Measurements from ENCODE around the gene DEXI.
"Not testable (repeated sequence)": the region's sequence is repeated elsewhere in the genome, so short reads cannot be mapped to it uniquely, and the experiment has no call there.

DEXI gene

DNA sequence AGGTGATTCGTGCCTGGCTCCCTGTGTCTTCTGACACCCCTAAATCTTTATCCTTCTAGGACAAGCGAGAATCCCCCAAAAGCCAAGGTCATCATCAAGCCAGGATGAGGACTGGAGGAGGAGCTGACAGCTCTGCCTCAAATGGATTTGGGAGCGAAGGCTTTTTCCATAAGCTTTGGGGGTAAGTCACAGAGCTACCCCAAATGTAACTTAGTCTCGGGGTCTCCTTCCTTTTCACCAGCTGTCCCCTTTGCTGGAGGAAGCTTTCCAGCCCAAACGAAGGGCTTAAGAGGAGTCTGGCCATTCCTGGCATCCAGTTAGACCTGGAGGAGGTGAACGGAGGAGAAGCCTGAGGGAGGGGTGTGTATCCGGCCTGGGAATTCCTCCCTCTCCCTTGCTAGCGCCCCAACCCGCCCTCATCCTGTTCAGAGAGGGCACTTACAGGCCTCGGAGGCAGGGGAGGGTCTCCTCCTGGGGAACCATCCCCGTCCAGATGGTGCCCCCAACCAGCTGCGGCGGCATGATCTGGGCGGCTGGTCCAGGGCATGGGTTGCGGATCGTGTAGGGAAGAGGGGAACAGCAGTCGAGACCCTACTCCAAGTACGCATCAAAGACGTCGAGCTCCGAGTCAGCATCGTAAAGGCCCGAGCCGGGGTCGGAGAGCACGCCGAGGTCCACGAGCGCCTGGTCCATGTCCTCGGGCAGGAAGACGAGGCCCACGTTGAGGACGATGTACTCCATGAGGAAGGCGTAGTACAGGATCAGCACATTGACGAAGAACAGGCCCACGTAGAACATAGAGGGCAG, 938 bp downstream of the DEXI start:
- DNase-seq (ENCODE audit: low spot score) = no peak

DNA sequence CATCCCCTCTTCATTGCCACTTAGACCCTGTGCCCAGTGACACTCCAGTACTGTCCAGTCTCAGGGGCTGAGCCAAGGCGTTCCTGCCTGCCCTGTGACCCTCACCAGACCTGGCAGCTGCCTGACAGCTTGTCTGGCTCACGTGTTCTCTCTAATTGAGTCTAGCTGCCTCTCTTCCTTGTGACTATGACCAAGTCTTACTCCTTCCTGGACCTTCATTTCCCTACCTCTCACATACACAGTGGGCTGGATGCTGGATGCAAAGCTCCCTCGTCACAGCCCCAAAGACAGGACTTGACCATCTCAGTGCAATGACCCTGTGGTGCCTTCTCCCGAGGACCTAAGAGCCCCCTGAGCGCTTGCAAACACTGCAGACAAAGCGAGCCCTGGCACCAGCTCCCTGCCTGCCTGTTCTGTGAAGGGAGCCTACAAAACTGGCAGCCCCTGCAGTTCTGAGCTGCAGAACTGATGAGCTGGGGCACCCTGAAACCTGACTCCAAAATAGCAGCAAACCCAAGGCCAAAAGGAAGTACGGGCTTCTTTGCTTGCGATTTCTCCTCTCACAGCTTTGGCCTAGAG, 1.7 kb downstream of the DEXI start:
- DNase-seq (ENCODE audit: low spot score) = no peak

DNA sequence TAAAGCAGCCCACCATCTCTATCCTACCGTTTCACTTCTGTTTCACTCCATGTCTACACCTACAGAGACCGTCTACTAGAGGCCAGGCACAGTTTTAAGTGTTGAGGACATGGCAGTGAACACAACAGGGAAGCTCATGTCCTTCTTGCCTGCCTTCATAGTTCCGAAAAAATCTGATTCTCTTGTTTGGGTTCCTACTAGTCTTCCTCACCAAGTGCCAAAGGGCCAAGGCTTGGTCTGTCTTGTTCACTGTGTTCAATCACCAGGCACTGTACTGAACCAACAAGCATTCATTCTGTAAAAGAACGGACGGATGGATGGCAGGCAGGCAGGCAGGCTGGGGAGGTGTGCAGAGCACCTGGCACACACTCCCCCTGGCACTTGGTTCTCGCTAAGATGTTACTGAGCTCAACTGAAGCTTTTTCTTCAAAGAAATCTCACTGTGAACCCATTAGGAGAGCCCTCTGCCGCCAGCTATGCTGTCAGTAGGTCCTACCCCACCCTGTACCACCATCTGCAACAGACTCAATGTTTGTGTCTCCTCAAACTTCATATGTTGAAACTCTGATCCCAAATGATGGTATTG, 2.5 kb downstream of the DEXI start:
- no peak for DNase-seq (ENCODE audit: low spot score)

DNA sequence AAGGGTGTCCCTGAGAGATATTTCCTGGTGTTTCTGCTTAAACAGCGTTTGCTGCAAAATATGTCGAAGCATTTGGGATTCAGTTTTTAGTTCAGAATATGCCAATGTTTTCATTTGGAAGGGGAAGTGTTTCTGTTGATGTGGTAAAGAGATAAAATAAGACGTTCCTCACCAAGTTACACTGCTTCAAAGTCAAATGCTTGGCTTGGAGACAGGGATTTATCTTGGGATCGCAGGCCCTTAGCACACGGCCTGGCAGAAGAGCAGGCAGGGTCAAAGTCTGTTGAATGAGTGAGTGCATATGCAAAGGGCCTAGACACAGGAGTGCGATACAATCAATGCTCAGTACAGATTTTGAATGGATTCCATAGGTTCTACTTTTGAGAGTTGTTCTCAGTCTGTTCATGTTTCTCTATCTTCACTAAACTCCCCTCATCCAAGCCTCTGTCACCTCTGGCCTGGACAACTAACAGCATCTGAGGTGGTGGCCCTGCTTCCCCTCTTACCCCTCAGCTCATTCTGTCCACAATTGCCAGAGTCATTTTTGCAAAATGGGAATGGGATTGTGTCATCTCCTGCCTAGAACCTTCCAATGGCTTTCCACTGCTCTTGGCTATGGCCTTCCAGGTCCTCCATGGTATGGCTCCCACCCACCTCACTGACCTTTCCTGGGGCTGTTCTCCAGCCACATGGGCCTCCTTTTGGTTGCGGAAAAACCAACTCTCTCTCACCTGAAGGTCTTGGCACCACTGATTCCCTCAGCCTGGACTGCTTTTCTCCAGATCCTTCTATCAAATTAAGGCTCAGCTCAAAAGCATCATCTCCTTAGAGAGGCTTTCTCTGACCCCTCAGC, 3.2 kb downstream of the DEXI start:
- no peak for DNase-seq (ENCODE audit: low spot score)

DNA sequence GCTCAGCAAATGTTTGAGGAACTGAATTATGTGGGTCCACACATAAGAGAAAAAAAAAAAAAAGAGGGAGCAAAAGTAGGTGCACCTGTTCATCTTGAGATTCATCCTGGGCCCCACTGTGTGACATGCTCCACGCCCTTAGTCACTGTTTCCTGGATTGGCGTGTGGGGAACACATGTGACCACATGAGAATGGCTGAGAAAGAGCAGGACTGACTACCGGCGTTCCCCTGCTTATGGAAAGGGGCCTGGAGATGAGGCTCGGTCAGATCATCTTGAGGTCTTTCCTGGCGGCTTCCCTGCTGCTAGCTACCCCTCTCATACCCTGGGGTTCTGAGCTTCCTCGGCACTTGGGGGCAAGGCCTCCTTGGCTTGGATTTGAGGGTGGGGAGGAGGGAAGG, 3.9 kb downstream of the DEXI start:
- no peak for DNase-seq (ENCODE audit: low spot score)

DNA sequence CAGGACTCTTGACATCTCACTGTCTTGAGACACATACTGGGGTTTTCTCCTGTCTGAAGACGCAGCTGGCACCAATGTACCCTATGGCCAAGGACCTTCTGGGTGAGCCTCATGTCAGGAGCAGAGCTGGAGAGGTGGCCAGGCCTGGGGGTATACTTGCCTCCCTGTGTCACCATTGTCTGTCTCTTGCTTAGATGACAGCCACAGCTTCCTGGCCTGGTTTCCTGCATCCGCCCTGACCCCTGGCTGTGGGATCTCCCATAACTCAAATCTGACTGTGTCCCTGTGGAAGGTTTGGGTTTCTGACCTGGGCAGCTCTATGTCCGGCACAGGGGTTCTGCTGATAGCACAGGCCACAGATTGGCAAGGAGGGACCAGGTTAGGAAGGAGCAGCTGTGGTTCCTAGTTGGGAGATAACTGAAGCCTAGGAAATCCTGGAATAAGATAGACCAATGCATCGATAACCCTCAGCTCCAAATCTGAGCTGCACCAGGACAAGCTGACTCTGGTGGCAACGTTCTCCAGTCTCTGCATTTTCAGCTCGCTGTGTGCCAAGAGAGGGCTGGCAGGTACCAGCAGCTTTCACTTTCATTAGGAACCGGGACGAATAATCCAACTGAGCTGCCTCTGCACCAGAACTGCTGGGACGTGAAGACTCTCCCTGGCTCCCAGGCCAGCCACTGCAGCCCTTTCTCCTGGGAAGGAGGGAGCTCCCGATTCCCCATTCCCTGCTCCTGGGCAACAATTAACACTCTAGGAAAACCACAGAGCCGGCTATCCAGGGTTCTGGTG, 5.0 kb downstream of the DEXI start:
- no peak for DNase-seq (ENCODE audit: low spot score)

DNA sequence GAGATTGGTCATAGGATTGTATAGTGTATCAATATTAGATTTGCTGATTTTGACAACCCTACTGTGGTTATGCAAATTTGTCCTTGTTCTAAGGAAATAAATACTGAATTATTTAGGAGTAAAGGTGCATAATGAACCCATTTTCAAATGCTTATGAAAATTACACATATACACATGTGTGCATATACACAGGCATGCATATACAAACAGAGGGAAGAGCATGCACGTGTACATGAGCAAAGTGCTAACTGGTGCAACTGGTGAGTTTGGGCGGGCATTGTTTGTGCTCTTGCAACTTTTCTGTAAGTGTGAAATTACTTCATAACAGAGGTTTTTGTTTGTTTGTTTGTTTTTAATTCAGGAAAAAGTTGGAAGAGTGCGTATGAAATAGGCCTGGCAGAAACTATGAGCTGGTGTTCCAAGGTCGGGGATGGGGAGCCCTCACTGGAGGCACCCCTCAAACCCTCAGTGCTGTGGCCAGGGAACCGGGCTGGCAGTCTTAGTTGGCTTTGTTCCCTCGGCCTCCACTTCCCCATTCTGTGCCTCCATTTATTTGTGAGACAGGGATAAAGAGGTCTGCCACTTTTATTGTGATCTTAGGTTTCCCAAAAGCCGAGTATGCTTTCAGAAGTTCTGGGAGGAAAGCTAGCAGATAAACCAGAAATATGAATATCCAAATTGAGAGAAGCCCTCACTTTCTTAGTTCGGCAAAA, 5.8 kb downstream of the DEXI start:
- DNase-seq (ENCODE audit: low spot score) = no peak

DNA sequence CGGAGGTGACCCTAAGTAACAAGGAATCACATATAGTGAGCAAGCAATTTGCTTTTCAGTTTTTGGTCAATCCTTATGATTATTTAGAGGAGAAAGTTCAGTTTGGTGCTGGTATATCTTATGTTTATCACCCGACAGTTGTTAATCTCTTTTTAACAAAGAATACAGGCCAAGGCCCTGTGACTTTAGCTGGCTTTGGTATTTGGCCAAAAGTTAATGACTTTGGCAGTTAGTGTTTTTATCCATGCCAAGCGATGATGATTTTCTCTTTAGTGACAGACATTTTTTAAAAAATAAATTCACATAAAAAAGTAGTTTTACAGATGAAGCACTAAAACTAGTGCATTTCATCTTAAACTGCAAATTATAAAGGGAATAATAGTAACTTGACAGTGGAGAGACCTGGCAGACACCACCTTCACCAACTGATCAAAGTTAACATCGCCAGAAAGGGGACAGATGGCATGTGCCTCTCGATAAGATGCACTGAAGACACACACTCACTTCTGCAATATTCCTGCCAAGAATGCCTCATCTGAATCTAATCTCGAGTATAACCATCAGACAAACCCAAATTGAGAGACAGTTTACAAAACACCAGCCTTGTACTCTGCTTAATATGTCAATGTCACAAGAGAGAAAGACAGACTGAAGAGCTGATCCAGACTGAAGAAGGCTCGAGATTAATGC, 6.9 kb downstream of the DEXI start:
- DNase-seq (ENCODE audit: low spot score) = no peak

DNA sequence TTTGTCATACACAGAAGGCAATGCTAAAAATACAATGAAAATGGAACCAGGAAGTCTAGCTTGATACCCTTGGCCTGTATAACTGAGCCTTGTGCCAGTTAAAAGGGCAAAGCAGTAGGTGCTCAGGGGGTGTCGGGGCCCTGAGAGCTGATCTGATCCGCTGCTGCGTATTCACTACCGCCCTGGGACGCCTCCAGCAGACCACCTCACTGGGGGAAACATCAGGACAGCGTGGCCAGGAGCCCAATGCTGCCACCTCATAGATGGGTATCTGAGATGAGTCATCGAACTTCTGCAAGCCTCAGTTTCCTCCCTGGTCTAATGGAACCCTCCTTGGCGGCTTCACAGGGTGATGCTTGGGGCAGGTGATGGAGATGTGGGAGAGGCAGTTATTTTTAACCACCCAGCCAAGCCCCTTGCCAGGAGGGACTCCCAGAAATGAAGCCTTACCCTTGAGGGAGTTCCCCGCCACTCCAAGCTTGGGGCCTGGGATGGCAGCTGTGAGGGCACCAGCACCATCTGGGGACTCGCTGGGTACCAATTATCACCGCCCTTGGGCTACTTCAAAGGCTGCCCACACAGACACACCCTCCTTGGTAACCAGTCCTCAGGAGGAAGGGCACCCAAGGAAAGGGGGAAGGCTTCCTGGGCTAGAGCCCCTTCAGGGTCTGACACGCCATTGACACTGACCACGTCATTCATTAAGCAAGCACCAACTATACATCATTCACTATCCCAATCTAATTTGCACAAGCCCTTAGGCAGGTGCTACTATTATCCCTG, 7.8 kb downstream of the DEXI start:
- no peak for DNase-seq (ENCODE audit: low spot score)

DNA sequence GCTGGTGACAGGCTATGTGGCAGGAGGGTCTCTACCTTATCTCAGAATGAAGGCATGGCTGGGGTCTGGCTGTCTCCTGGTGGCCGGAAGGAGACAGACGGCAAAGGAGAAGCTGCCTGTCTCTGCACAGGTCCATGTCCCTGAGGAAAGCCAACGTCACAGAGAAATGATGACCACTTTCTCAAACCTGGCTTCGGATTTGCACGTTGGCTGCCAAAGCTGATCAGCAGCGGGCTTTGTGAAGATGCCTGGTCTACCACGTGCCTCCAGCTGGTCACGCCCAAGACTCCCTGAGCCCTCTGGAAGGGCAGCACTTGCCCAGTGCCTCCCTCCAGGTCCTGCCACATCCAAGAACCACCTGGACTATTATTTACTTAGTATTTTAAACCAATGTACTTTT, 8.4 kb downstream of the DEXI start:
- DNase-seq (ENCODE audit: low spot score) = no peak

DNA sequence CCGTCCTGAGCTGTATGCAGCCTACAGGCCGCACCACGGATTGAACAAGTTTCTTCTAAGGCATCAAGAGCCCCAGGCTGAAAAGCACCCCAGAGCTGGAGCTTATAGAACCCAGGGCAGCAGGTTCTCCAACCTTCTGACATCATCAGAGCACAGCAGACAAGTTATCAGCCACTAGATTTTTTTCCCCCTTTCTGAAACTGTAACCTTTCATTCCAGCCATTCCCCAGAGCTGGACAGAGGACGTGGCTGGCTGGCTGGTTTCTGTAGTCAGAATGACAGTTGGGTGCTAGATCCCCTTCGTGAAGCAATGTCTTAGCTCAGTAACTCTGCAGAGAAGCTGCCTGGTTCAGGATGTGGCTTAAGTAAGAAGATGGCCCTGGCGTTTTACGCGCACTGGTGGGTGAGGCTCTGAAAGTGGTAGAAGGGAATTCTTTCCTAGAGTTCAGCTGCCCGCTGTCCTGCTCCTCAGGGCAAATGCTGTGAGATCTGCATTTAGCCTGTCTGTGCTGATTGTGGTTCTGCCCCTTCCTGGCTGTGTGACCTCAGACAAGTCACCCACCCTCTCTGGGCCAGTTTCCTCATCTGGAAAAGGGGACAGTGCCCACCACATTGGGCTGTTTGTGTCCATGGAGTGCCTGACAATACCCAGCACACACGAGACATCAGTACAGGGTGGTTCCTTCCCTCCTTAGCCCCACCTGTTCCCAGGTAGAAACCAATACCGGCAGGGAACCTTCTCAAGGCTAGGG, 9.1 kb downstream of the DEXI start:
- no peak for DNase-seq (ENCODE audit: low spot score)

DNA sequence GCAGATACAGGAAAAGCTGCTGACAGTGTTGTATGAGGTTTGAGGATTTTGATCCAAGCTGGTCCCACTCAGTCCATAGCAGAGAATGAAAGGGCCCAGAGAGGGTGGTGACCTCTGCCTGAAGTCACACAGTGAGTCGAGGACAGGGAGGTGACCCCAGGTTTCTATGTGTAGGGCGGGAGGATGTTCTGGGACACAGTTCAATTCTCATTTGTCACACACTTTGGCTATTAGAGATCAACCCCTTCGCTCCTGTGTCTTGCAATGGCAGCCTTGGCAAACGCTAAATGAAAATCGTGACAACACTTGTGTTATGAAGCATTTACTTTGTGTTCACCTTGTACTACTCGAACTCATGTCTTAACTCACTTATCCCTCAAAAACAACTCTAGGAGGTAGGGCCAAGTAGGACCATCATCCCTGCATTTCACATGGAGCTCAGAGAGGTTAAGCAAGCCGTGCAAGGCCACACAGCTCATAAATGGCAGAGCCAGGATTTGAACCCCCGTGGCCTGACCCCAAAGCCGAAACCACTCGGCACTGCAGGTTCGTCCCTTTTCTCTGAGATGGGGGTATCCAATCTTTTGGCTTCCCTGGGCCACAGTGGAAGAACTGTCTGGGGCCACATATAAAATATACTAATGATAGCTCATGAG, 10.2 kb downstream of the DEXI start:
- DNase-seq (ENCODE audit: low spot score) = no peak

DNA sequence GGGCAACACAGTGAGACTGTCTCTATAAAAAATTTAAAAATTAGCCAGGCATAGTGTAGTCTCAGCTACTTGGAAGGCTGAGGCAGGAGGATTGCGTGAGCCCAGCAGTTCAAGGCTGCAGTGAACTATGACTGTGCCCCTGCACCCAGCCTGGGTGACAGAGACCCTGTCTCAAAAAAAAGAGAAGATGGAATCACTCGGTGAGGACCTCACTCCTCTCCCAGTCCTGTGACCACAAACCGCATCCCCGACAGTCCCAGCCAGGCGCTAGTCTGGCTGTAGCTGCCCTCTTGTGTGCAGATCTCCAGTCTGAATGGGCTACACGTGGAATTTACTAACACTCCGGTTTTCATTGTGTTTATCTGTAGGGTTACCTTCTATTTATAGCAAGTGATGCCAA, 11.1 kb downstream of the DEXI start:
- DNase-seq (ENCODE audit: low spot score) = no peak

DNA sequence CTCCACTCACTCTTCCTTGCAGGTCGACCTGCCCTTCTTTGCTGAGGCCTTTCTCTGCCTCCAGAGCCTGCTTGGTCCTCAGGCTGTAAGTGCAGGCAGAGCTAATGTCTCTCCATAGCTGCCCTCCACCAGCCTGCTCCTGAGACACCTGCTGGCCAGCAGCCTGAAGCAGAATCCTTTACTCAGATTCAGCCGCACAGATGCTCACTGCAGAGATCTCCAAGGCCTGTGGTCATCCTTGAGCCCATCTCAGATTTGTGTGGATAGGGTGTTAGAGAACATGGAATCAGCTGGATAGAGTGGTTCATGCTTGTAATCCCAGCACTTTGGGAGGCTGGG, 11.5 kb downstream of the DEXI start:
- DNase-seq (ENCODE audit: low spot score) = peak; percentile 49

DNA sequence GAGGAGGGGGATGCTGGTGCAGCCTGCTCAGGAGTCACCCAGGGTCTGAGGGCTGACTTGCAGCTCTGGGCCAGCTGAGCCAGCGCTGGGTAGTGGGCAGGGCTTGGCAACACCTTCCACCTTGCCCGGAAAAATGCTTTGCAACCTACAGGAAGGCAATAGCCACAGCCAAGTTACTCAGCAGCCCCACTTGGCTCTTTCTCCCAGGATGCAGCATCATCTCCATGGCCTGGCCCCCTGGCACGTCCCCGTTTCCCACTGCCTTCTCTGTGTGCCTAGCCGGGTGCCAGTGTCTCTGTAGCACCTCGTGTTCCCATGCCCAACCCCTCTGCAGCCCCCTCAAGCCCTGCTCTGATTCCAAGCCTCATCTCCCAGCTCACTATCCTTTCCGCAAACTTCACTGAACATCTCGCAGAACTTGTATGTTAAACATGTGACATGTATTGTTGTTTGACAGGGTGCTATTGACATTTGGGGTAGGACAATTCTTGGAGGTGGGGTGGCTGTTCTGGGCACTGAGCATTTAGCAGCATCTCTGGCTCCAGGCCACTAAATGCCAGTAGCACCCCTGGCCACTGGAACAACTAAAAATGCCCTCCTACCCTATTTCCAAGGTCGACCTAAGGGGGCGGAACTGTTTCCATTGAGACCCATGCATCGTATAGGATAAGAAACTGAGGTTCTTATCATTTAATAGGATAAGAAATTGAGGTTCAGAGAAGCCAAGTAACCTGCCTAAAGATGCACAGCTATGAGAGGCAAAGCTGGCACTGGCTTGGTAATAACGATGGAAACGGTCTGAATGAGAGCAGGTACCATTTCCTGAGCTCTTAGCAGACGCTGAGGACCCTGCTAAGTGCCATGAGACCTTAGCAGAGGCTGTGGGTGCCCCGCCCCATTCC, 12.2 kb downstream of the DEXI start:
- no peak for DNase-seq (ENCODE audit: low spot score)

DNA sequence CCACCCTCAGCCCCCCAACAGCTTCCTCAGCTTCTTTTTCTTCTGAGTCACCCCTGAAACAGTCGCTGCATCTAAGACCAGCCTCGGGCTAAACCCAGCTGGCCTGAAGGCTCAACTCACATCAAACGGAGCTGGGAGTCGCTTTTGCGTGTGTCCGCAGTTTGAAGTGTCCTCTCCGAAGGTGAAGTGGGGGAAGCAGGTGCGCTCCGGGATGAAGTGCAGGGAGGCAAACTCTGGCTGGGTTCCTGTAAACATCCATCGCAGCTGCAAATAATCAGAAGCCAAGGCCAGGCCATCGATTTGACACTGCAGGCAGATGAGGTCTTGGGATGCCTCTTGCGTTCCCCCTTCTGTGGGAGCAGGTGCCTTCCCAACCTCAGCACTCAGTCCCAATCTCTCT, 13.2 kb downstream of the DEXI start:
- not testable (repeated sequence) for DNase-seq (ENCODE audit: low spot score)

DNA sequence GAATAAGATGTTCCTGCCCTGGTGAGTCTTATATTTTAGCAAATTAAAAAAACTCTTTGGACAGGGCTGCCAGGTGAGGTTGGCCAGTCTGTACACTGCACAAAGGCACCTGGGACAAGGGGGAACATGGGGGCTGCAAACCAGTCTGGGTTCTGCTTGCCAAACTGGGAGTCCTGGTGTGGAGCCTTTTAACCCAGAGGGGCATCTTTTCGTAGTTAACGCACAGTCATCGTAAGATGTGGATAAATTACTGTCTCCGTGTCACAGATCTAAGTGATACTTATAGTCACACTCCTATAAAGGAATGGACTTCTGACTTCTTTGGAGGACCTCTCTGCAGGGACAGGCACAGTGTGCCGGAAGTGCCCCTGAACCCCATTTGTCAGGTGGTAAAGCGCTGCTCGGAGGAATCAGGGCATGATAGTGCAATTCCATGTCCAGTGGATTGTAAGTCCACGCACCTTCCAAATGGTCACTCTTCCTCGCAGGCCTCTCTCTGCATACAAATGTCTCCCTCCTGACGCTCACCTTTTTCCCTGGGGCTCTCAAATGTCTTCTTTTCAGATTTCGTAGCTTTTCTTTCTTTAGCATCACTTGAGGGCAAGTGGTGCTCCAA, 14.7 kb downstream of the DEXI start:
- no peak for DNase-seq (ENCODE audit: low spot score)

Data from NAMALWA (cell line).